ENCODE measurements around the gene SMIM23.

Gene SMIM23

GRCh38 chr5:171795381-171795780 lies 9.8 kb downstream of the SMIM23 start:
- no peak for DNase-seq (ENCODE audit: low spot score)
- no peak for TF ChIP-seq CTCF (IDR thresholded peaks at IDR 0.05; ENCODE audit: borderline replicate concordance, control extremely low read depth, extremely low read depth, insufficient read depth, missing control alignments)
- in situ Hi-C loops (cut with MboI; ENCODE audit: low sequenced_read_pairs, unreplicated experiment), result no loop called here

- no peak for DNase-seq (ENCODE audit: low spot score)
- no peak for TF ChIP-seq CTCF (IDR thresholded peaks at IDR 0.05; ENCODE audit: borderline replicate concordance, control extremely low read depth, extremely low read depth, insufficient read depth, missing control alignments)
- in situ Hi-C loops (cut with MboI; ENCODE audit: low sequenced_read_pairs, unreplicated experiment), result no loop called here
Measured at GRCh38 chr5:171796436-171796835, 10.8 kb downstream of the SMIM23 start.

- TF ChIP-seq CTCF (IDR thresholded peaks at IDR 0.05; ENCODE audit: borderline replicate concordance, control extremely low read depth, extremely low read depth, insufficient read depth, missing control alignments), result no peak
- in situ Hi-C loops (cut with MboI; ENCODE audit: low sequenced_read_pairs, unreplicated experiment), result no loop called here
- no peak for DNase-seq (ENCODE audit: low spot score)
Measured at GRCh38 chr5:171797543-171797942, 11.9 kb downstream of the SMIM23 start.

- DNase-seq (ENCODE audit: low spot score), result no peak
- TF ChIP-seq CTCF (IDR thresholded peaks at IDR 0.05; ENCODE audit: borderline replicate concordance, control extremely low read depth, extremely low read depth, insufficient read depth, missing control alignments), result no peak
- in situ Hi-C loops (cut with MboI; ENCODE audit: low sequenced_read_pairs, unreplicated experiment), result no loop called here
Measured at GRCh38 chr5:171798418-171798817, 12.8 kb downstream of the SMIM23 start.

GRCh38 chr5:171801839-171802238 lies 16.2 kb downstream of the SMIM23 start:
- in situ Hi-C loops (cut with MboI; ENCODE audit: low sequenced_read_pairs, unreplicated experiment), result no loop called here
- no peak for TF ChIP-seq CTCF (IDR thresholded peaks at IDR 0.05; ENCODE audit: borderline replicate concordance, control extremely low read depth, extremely low read depth, insufficient read depth, missing control alignments)
- DNase-seq (ENCODE audit: low spot score), result no peak

GRCh38 chr5:171805746-171806145 lies 20.1 kb downstream of the SMIM23 start:
- TF ChIP-seq CTCF (IDR thresholded peaks at IDR 0.05; ENCODE audit: borderline replicate concordance, control extremely low read depth, extremely low read depth, insufficient read depth, missing control alignments), result no peak
- in situ Hi-C loops (cut with MboI; ENCODE audit: low sequenced_read_pairs, unreplicated experiment), result no loop called here
- no peak for DNase-seq (ENCODE audit: low spot score)
